TTC549 (cell line): ENCODE measurements around the gene ENO2.

Source experiments
- FAIRE-seq: peaks from 2 replicates; lab custom pipeline; 2012; peaks lifted over from hg19 to GRCh38; lab: Jason Lieb, UNC

The ENO2 gene

GRCh38 chr12:6912164-6912935, 2.0 kb upstream of the ENO2 start:
- no peak for FAIRE-seq

- no peak for FAIRE-seq
Observed at GRCh38 chr12:6914947-6915788, 788 bp downstream of the ENO2 start.

- FAIRE-seq: no peak
Observed at GRCh38 chr12:6915789-6916285, 1.5 kb downstream of the ENO2 start.

- no peak for FAIRE-seq
Observed at GRCh38 chr12:6916426-6917200, 2.2 kb downstream of the ENO2 start.

- FAIRE-seq: no peak
Observed at GRCh38 chr12:6917491-6918231, 3.3 kb downstream of the ENO2 start.

GRCh38 chr12:6919588-6919987, 5.2 kb downstream of the ENO2 start:
- no peak for FAIRE-seq

- no peak for FAIRE-seq
Observed at GRCh38 chr12:6921539-6921938, 7.2 kb downstream of the ENO2 start.

GRCh38 chr12:6921996-6922946, 7.9 kb downstream of the ENO2 start:
- no peak for FAIRE-seq

- FAIRE-seq: no peak
Observed at GRCh38 chr12:6923003-6923732, 8.8 kb downstream of the ENO2 start.

- no peak for FAIRE-seq
Observed at GRCh38 chr12:6923851-6924250, 9.5 kb downstream of the ENO2 start.

- FAIRE-seq: no peak
Observed at GRCh38 chr12:6925239-6925539, 10.8 kb downstream of the ENO2 start.

- FAIRE-seq: no peak
Observed at GRCh38 chr12:6925540-6926279, 11.3 kb downstream of the ENO2 start.

- no peak for FAIRE-seq
Observed at GRCh38 chr12:6927379-6928021, 13.1 kb downstream of the ENO2 start, which contains the start of gene ATN1. Gene ATN1, plus strand, starts transcription at chr12:6927959. Its CDS starts 6,043 bp downstream, at chr12:6934002.

GRCh38 chr12:6928022-6928702, 13.8 kb downstream of the ENO2 start:
- FAIRE-seq: no peak

GRCh38 chr12:6928703-6929407, 14.5 kb downstream of the ENO2 start:
- no peak for FAIRE-seq

GRCh38 chr12:6929466-6930452, 15.4 kb downstream of the ENO2 start:
- no peak for FAIRE-seq
